Measurements from ENCODE around the gene LTBP1.
"Not testable (repeated sequence)": the region's sequence is repeated elsewhere in the genome, so short reads cannot be mapped to it uniquely, and the experiment has no call there.

Gene LTBP1

GRCh38 chr2:33167622-33168245 lies 221.0 kb downstream of the LTBP1 start:
- H3K4me3 ChIP-seq (ENCODE audit: severe bottlenecking) = no peak overlapping the region
- ATAC-seq (ENCODE audit: low read depth) (no peak), DNase-seq (ENCODE audit: low spot score) (no peak)
- H3K4me1 ChIP-seq (ENCODE audit: insufficient read depth, poor library complexity, severe bottlenecking) = peaks cover 8% of the 10 kb centered on the region
- TF ChIP-seq CTCF (IDR thresholded peaks at IDR 0.05; ENCODE audit: poor library complexity, severe bottlenecking) = no peak
- no peaks in the 10 kb centered on the region for H3K36me3 ChIP-seq (ENCODE audit: low read depth)
- H3K27ac ChIP-seq (ENCODE audit: poor library complexity, severe bottlenecking) = no peak overlapping the region
- H3K27me3 ChIP-seq (ENCODE audit: insufficient read depth, poor library complexity, severe bottlenecking) = no peaks in the 10 kb centered on the region
- H3K9me3 ChIP-seq (ENCODE audit: severe bottlenecking) = no peaks in the 10 kb centered on the region

DNA sequence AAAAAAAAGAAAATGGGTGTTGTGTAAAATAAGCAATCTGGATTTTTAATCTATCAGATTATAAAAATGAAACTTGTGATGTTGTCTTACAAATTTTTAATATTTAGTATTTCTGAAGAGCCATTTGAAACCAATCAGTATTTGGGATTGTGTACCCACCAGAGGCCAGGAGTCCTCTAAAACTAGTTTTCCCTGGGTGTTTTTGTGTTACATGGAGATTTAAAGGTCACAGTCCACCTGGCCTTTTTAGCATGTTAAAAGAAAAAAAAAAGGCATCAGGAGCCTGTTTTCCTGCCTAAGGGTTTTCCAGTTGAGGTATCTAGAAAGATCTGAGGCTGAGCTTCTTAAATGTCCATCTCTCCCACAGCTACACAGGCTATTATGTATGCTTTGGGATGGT lies 221.7 kb downstream of the LTBP1 start:
- ATAC-seq (ENCODE audit: low read depth) (no peak), DNase-seq (ENCODE audit: low spot score) (no peak)
- Histone ChIP-seq H3K4me3 (ENCODE audit: severe bottlenecking) (no peak overlapping the region), H3K27ac (ENCODE audit: poor library complexity, severe bottlenecking) (no peak overlapping the region), H3K27me3 (ENCODE audit: insufficient read depth, poor library complexity, severe bottlenecking) (no peaks in the 10 kb centered on the region), H3K9me3 (ENCODE audit: severe bottlenecking) (no peaks in the 10 kb centered on the region), H3K4me1 (ENCODE audit: insufficient read depth, poor library complexity, severe bottlenecking) (peaks cover 8% of the 10 kb centered on the region), H3K36me3 (ENCODE audit: low read depth) (no peaks in the 10 kb centered on the region)
- no peak for TF ChIP-seq CTCF (IDR thresholded peaks at IDR 0.05; ENCODE audit: poor library complexity, severe bottlenecking)

DNA sequence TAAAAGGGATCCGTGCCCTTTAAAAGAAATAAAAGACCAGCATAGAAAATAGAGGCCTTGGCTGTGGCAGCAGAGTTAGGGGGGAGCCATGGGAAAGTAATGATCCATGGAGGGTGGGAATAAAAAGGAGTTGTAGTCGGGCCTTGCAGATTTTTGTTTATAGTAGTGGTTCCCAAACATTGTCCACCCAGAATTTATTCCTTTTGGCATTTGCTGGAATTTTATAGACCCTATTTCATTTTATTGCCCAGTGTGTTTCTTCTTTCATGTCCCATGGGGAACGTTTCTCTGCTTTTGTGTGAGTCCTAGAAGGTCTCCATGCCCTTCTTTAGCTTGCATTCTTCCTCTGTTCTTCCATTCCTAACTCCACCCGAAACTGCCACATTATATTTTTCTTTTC lies 222.2 kb downstream of the LTBP1 start:
- H3K27me3 ChIP-seq (ENCODE audit: insufficient read depth, poor library complexity, severe bottlenecking) = no peaks in the 10 kb centered on the region
- no peak overlapping the region for H3K4me3 ChIP-seq (ENCODE audit: severe bottlenecking)
- H3K4me1 ChIP-seq (ENCODE audit: insufficient read depth, poor library complexity, severe bottlenecking) = peaks cover 8% of the 10 kb centered on the region
- DNase-seq (ENCODE audit: low spot score) = no peak
- no peaks in the 10 kb centered on the region for H3K36me3 ChIP-seq (ENCODE audit: low read depth)
- no peak overlapping the region for H3K27ac ChIP-seq (ENCODE audit: poor library complexity, severe bottlenecking)
- no peak for ATAC-seq (ENCODE audit: low read depth)
- no peak for TF ChIP-seq CTCF (IDR thresholded peaks at IDR 0.05; ENCODE audit: poor library complexity, severe bottlenecking)
- H3K9me3 ChIP-seq (ENCODE audit: severe bottlenecking) = no peaks in the 10 kb centered on the region

GRCh38 chr2:33170251-33170650 lies 223.5 kb downstream of the LTBP1 start:
- not testable (repeated sequence) for DNase-seq (ENCODE audit: low spot score)

DNA sequence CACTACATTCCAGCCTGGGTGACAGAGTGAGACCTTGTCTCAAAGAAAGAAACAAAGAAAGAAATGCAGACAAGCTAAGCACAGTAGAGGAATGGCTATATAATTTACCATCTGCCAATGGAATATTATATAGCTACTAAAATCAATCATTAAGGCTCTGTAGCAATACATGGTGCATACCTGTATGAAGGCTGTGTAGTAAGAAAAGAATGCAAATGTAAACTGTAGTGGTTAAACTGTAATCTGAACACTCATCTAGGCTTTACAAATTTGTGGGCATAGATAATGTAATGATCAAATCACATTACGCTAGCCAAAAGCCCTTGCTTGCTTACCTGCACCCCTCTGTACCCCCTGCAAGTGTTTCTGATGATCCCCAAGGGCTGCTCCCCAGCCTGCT lies 230.9 kb downstream of the LTBP1 start:
- TF ChIP-seq CTCF (IDR thresholded peaks at IDR 0.05; ENCODE audit: poor library complexity, severe bottlenecking) = no peak
- Histone ChIP-seq H3K27me3 (ENCODE audit: insufficient read depth, poor library complexity, severe bottlenecking) (no peaks in the 10 kb centered on the region), H3K36me3 (ENCODE audit: low read depth) (no peaks in the 10 kb centered on the region), H3K9me3 (ENCODE audit: severe bottlenecking) (no peaks in the 10 kb centered on the region), H3K4me3 (ENCODE audit: severe bottlenecking) (no peak overlapping the region), H3K27ac (ENCODE audit: poor library complexity, severe bottlenecking) (no peak overlapping the region), H3K4me1 (ENCODE audit: insufficient read depth, poor library complexity, severe bottlenecking) (no peaks in the 10 kb centered on the region)
- no peak for ATAC-seq (ENCODE audit: low read depth)
- no peak for DNase-seq (ENCODE audit: low spot score)

More at GRCh38 chr2:33170251-33170650, 223.5 kb downstream of the LTBP1 start:
- H3K27ac ChIP-seq (ENCODE audit: poor library complexity, severe bottlenecking); ATAC-seq (ENCODE audit: low read depth); H3K4me3 ChIP-seq (ENCODE audit: severe bottlenecking); H3K9me3 ChIP-seq (ENCODE audit: severe bottlenecking); H3K4me1 ChIP-seq (ENCODE audit: insufficient read depth, poor library complexity, severe bottlenecking); H3K27me3 ChIP-seq (ENCODE audit: insufficient read depth, poor library complexity, severe bottlenecking); H3K36me3 ChIP-seq (ENCODE audit: low read depth): not testable (repeated sequence)

Measured in RWPE2 (cell line).